ENCODE measurements around the gene SCGB1A1. TPM values are rescaled to one million over a fixed set of nuclear protein-coding genes. Genes with fewer than 3 reads are reported as not detected.

The SCGB1A1 gene
- polyA plus RNA-seq, 1 donor from 2014 or later: not detected

DNA sequence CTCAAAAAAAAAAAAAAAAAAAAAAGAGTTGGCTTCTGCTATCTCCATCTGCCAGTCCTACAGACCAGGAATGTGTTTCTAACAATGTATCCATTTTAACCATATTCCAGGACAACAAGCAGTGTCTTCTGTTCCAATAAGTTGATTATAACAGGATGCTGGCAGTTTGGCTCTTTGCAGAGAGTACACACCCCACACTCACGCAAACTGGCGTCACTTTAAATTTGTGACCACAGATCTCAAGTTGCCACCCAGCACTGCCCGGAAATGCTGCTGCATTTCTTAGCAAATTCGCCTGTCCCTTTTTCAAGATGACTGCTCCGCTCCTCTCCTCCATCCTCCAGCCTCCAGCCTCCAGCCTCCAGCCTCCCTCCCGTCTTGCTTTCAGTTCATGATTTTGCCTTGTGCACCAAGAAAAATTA is 44.3 kb downstream of the SCGB1A1 start:
- no peak overlapping the region for H3K9ac ChIP-seq (ENCODE audit: low read length)
- no peak overlapping the region for H3K27ac ChIP-seq (ENCODE audit: low read length)
- no peak overlapping the region for H3K4me2 ChIP-seq (ENCODE audit: low read length)
- H3K9me2 ChIP-seq (ENCODE audit: insufficient read depth, low read length): no peaks in the 10 kb centered on the region
- no peaks in the 10 kb centered on the region for H3K79me2 ChIP-seq (replicated peaks; ENCODE audit: insufficient read depth, low read length)
- no peaks in the 10 kb centered on the region for H3K27me3 ChIP-seq (ENCODE audit: insufficient read depth, low read depth, low read length)
- TF ChIP-seq TAF1 (IDR thresholded peaks at IDR 0.05; ENCODE audit: low read depth) (no peak), POLR2AphosphoS5 (IDR thresholded peaks at IDR 0.05) (no peak), EP300 (conservative IDR thresholded peaks at IDR 0.05; ENCODE audit: poor library complexity, severe bottlenecking) (no peak), RAD21 (conservative IDR thresholded peaks at IDR 0.05) (no peak), EZH2 (IDR thresholded peaks at IDR 0.05; ENCODE audit: borderline replicate concordance, insufficient read depth, low read length, poor library complexity, severe bottlenecking) (no peak), MXI1 (conservative IDR thresholded peaks at IDR 0.05; ENCODE audit: poor library complexity, severe bottlenecking) (no peak), SMC3 (conservative IDR thresholded peaks at IDR 0.05; ENCODE audit: poor library complexity) (no peak)
- TF ChIP-seq, protein P1, sequence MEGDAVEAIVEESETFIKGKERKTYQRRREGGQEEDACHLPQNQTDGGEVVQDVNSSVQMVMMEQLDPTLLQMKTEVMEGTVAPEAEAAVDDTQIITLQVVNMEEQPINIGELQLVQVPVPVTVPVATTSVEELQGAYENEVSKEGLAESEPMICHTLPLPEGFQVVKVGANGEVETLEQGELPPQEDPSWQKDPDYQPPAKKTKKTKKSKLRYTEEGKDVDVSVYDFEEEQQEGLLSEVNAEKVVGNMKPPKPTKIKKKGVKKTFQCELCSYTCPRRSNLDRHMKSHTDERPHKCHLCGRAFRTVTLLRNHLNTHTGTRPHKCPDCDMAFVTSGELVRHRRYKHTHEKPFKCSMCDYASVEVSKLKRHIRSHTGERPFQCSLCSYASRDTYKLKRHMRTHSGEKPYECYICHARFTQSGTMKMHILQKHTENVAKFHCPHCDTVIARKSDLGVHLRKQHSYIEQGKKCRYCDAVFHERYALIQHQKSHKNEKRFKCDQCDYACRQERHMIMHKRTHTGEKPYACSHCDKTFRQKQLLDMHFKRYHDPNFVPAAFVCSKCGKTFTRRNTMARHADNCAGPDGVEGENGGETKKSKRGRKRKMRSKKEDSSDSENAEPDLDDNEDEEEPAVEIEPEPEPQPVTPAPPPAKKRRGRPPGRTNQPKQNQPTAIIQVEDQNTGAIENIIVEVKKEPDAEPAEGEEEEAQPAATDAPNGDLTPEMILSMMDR (IDR thresholded peaks at IDR 0.05; ENCODE audit: poor library complexity, severe bottlenecking): no peak
- TF ChIP-seq, protein P2, sequence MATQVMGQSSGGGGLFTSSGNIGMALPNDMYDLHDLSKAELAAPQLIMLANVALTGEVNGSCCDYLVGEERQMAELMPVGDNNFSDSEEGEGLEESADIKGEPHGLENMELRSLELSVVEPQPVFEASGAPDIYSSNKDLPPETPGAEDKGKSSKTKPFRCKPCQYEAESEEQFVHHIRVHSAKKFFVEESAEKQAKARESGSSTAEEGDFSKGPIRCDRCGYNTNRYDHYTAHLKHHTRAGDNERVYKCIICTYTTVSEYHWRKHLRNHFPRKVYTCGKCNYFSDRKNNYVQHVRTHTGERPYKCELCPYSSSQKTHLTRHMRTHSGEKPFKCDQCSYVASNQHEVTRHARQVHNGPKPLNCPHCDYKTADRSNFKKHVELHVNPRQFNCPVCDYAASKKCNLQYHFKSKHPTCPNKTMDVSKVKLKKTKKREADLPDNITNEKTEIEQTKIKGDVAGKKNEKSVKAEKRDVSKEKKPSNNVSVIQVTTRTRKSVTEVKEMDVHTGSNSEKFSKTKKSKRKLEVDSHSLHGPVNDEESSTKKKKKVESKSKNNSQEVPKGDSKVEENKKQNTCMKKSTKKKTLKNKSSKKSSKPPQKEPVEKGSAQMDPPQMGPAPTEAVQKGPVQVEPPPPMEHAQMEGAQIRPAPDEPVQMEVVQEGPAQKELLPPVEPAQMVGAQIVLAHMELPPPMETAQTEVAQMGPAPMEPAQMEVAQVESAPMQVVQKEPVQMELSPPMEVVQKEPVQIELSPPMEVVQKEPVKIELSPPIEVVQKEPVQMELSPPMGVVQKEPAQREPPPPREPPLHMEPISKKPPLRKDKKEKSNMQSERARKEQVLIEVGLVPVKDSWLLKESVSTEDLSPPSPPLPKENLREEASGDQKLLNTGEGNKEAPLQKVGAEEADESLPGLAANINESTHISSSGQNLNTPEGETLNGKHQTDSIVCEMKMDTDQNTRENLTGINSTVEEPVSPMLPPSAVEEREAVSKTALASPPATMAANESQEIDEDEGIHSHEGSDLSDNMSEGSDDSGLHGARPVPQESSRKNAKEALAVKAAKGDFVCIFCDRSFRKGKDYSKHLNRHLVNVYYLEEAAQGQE (IDR thresholded peaks at IDR 0.05; ENCODE audit: borderline replicate concordance): no peak
- no peak overlapping the region for H2AFZ ChIP-seq (ENCODE audit: low read depth, low read length)
- no peaks in the 10 kb centered on the region for H3K9me3 ChIP-seq (ENCODE audit: low read length)
- no peaks in the 10 kb centered on the region for H3K36me3 ChIP-seq (ENCODE audit: insufficient read depth, low read length)
- H3F3A ChIP-seq (ENCODE audit: insufficient read depth, low read length, poor library complexity, severe bottlenecking): no peaks in the 10 kb centered on the region
- H3K4me3 ChIP-seq (ENCODE audit: low read length): no peak overlapping the region
- H4K20me1 ChIP-seq (ENCODE audit: insufficient read depth): no peaks in the 10 kb centered on the region

DNA sequence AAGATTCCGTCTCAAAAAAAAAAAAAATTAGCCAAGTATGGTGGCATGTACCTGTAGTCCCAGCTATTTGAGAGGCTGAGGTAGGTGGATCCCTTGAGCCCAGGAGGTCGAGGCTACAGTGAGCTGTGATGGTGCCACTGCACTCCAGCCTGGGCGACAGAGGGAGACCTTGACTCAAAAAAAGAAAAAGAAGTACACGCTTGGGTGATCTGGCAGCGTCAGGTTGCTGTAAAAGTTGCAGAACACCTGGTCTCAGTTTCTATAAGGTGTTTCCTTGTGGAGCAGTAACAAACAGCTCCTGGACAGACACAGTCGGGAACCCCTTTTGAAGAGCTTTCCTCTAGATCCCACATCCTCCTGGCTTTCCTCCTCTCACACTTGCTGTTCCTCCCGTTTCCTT is 45.8 kb downstream of the SCGB1A1 start:
- no peaks in the 10 kb centered on the region for H3K27me3 ChIP-seq (ENCODE audit: insufficient read depth, low read depth, low read length)
- no peak overlapping the region for H2AFZ ChIP-seq (ENCODE audit: low read depth, low read length)
- H3K79me2 ChIP-seq (replicated peaks; ENCODE audit: insufficient read depth, low read length): no peaks in the 10 kb centered on the region
- no peak overlapping the region for H3K9ac ChIP-seq (ENCODE audit: low read length)
- H3K9me3 ChIP-seq (ENCODE audit: low read length): no peaks in the 10 kb centered on the region
- H3K27ac ChIP-seq (ENCODE audit: low read length): no peak overlapping the region
- H3F3A ChIP-seq (ENCODE audit: insufficient read depth, low read length, poor library complexity, severe bottlenecking): no peaks in the 10 kb centered on the region
- H4K20me1 ChIP-seq (ENCODE audit: insufficient read depth): no peaks in the 10 kb centered on the region
- TF ChIP-seq POLR2AphosphoS5 (IDR thresholded peaks at IDR 0.05) (no peak), SMC3 (conservative IDR thresholded peaks at IDR 0.05; ENCODE audit: poor library complexity) (no peak), EZH2 (IDR thresholded peaks at IDR 0.05; ENCODE audit: borderline replicate concordance, insufficient read depth, low read length, poor library complexity, severe bottlenecking) (no peak), EP300 (conservative IDR thresholded peaks at IDR 0.05; ENCODE audit: poor library complexity, severe bottlenecking) (no peak), RAD21 (conservative IDR thresholded peaks at IDR 0.05) (no peak), MXI1 (conservative IDR thresholded peaks at IDR 0.05; ENCODE audit: poor library complexity, severe bottlenecking) (no peak), TAF1 (IDR thresholded peaks at IDR 0.05; ENCODE audit: low read depth) (no peak)
- TF ChIP-seq, protein P2 (IDR thresholded peaks at IDR 0.05; ENCODE audit: borderline replicate concordance): no peak
- TF ChIP-seq, protein P1 (IDR thresholded peaks at IDR 0.05; ENCODE audit: poor library complexity, severe bottlenecking): no peak
- H3K9me2 ChIP-seq (ENCODE audit: insufficient read depth, low read length): no peaks in the 10 kb centered on the region
- no peak overlapping the region for H3K4me3 ChIP-seq (ENCODE audit: low read length)
- no peak overlapping the region for H3K4me2 ChIP-seq (ENCODE audit: low read length)
- H3K36me3 ChIP-seq (ENCODE audit: insufficient read depth, low read length): no peaks in the 10 kb centered on the region

All from neural cell (in vitro differentiated cells).